HepG2 (cell line): ENCODE data around the gene TM4SF1. TPM values are rescaled to one million over a fixed set of nuclear protein-coding genes. Genes with fewer than 3 reads are reported as not detected.

Source experiments
- CC2D1A ChIP-seq: sonication (generic); formaldehyde crosslinking; IDR thresholded peaks from 2 replicates; pipeline ENCODE4 v1.8.1; 2023; ENCODE audit warnings: mild to moderate bottlenecking, missing genetic modification reagents
- FOXP4 ChIP-seq: sonication (generic); formaldehyde crosslinking; IDR thresholded peaks from 2 replicates; pipeline ENCODE4 v1.4.0; 2020; ENCODE audit warnings: missing genetic modification reagents
- MIER2 ChIP-seq: IDR thresholded peaks from 2 replicates; pipeline ENCODE4 v1.6.1; 2016; ENCODE audit warnings: missing biosample characterization, missing genetic modification reagents
- MNT ChIP-seq: fragments of 450-650 bp; IDR thresholded peaks from 2 replicates; pipeline ENCODE4 v1.6.1; 2016
- RBFOX2 ChIP-seq: fragments of 200-400 bp; formaldehyde crosslinking; IDR thresholded peaks from 2 replicates; pipeline ENCODE4 v1.6.1; 2017; ENCODE audit warnings: low read depth, mild to moderate bottlenecking, low read length
- RFXAP ChIP-seq: sonication (generic); formaldehyde crosslinking; IDR thresholded peaks from 2 replicates; pipeline ENCODE4 v1.4.0; 2020; ENCODE audit warnings: missing genetic modification reagents, borderline replicate concordance
- TFAP4 ChIP-seq: sonication (generic); IDR thresholded peaks from 2 replicates; pipeline ENCODE4 v1.6.1; 2016; ENCODE audit warnings: low read depth, borderline replicate concordance
- TFDP2 ChIP-seq: sonication (generic); formaldehyde crosslinking; IDR thresholded peaks from 2 replicates; pipeline ENCODE4 v1.4.0; 2020; ENCODE audit warnings: missing genetic modification reagents
- ZBTB21 ChIP-seq: sonication (generic); formaldehyde crosslinking; IDR thresholded peaks from 2 replicates; pipeline ENCODE4 v1.4.0; 2020; ENCODE audit warnings: missing genetic modification reagents
- ZBTB46 ChIP-seq: sonication (generic); formaldehyde crosslinking; IDR thresholded peaks from 2 replicates; pipeline ENCODE4 v1.4.0; 2020; ENCODE audit warnings: mild to moderate bottlenecking, missing genetic modification reagents, borderline replicate concordance
- ZFP37 ChIP-seq: sonication (generic); formaldehyde crosslinking; IDR thresholded peaks from 2 replicates; pipeline ENCODE4 v1.4.0; 2020; ENCODE audit warnings: missing genetic modification reagents, borderline replicate concordance
- ZNF275 ChIP-seq: sonication (generic); formaldehyde crosslinking; IDR thresholded peaks from 2 replicates; pipeline ENCODE4 v1.8.0; 2022; ENCODE audit warnings: missing genetic modification reagents, mild to moderate bottlenecking, inconsistent platforms, borderline replicate concordance
- ZNF280D ChIP-seq: sonication (generic); formaldehyde crosslinking; IDR thresholded peaks from 2 replicates; pipeline ENCODE4 v1.5.1; 2020; ENCODE audit warnings: mild to moderate bottlenecking, missing genetic modification reagents
- ZNF362 ChIP-seq: sonication (generic); formaldehyde crosslinking; IDR thresholded peaks from 2 replicates; pipeline ENCODE4 v1.4.0; 2020; ENCODE audit warnings: missing genetic modification reagents, mild to moderate bottlenecking, borderline replicate concordance
- polyA plus RNA-seq, 8 experiments: library from polyadenylated mRNA; depleted of rRNA in 3 of 8; stranded (reverse) in 7 of 8; unstranded in 1 of 8; fragments of >200 nt; fragmentation: Illumina TruSeq in 4 of 8; extraction: Trizol in 4 of 8; gene quantifications; 2 replicates each; pipeline versions ENCODE4 v1.2.1 to v1.2.3, GENCODE V29; 2011 to 2016; ENCODE audit warnings: low read depth in 4 of 8, missing spikeins in 1 of 8, mixed read lengths in 1 of 8; ENCODE audit not compliant: insufficient read depth in 1 of 8
- total RNA-seq, 5 experiments: library from RNA; depleted of rRNA; stranded (reverse); fragments of >200 nt; fragmentation: Illumina TruSeq; extraction: Trizol; gene quantifications; 2 replicates each; pipeline ENCODE4 v1.2.3, GENCODE V29; 2016; ENCODE audit warnings: low read depth in 1 of 5

The TM4SF1 gene
- total and polyA plus RNA-seq, 2 of the 13 experiments (the other 11 are each of a cell fraction or from before 2014, with no cell fraction given), result 431 to 1,359 TPM

- TF ChIP-seq FOXP4 (CRISPR knock-in tag), result peak; percentile 98
- TF ChIP-seq MNT, result no peak; the same call in 1 of the 2 replicates
- peak; percentile 71; the same call in 1 of the 2 replicates for TF ChIP-seq CC2D1A (CRISPR knock-in tag)
- TF ChIP-seq TFDP2, result peak; percentile 65
- 0 out of 2 replicates have a peak, but pooled peaks have one; percentile 24 for TF ChIP-seq ZBTB46 (CRISPR knock-in tag)
- peak; percentile 86; the same call in 1 of the 2 replicates for TF ChIP-seq ZFP37 (CRISPR knock-in tag)
- TF ChIP-seq RFXAP, result 0 out of 2 replicates have a peak, but pooled peaks have one; percentile 77
- TF ChIP-seq ZBTB21 (CRISPR knock-in tag), result peak; percentile 46; the same call in 1 of the 2 replicates
- TF ChIP-seq ZNF275 (CRISPR knock-in tag), result peak; percentile 63; the same call in 1 of the 2 replicates
- TF ChIP-seq RBFOX2, result peak; percentile 39; the same call in 1 of the 2 replicates
- TF ChIP-seq MIER2 (CRISPR knock-in tag), result peak; percentile 72
- 0 out of 2 replicates have a peak, but pooled peaks have one; percentile 54 for TF ChIP-seq ZNF362
- no peak for TF ChIP-seq ZNF280D
- TF ChIP-seq TFAP4, result peak; percentile 99
Measured at GRCh38 chr3:149356044-149356592, 21.3 kb downstream of the TM4SF1 start (continued).
